GM12892 (cell line): Measurements from ENCODE around the gene SMDT1.

Experiments
- DNase-seq: peaks from one replicate; pipeline ENCODE4 v3.0.0; 2011; ENCODE audit not compliant: insufficient read length
- FAIRE-seq: peaks from 2 replicates; lab custom pipeline; 2011; peaks lifted over from hg19 to GRCh38; lab: Jason Lieb, UNC
- POLR2A ChIP-seq: IDR thresholded peaks from 2 replicates; pipeline ENCODE4 v1.6.1; 2011; ENCODE audit warnings: low read depth, low read length, control low read depth
- POLR2AphosphoS5 ChIP-seq: IDR thresholded peaks from 2 replicates; pipeline ENCODE4 v1.6.1; 2011; ENCODE audit warnings: low read depth, low read length, control low read depth
- TAF1 ChIP-seq: IDR thresholded peaks from 2 replicates; pipeline ENCODE4 v1.6.1; 2011; ENCODE audit warnings: low read depth, mild to moderate bottlenecking, control low read depth, low read length, borderline replicate concordance

SMDT1 gene

DNA sequence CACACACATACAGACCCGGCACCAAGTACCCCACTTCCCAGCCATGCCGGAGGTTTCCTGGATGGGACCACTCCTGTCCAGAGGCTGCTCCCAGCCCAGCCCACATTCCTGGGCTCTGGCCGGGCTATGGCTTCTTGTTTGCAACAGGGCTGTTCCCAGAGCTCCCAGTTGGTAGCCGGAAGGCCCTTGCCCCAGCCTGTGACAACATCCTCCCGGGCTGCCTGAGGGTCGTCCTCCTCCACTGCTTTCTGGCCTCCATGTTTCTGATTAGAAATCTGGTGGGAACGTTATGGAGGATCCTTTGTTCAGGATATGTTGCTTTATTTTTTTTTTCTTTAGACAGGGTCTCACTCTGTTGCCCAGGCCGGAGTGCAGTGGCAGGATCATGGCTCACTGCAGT is 52.1 kb downstream of the SMDT1 start:
- FAIRE-seq: no peak
- no peak for TF ChIP-seq POLR2A
- no peak for TF ChIP-seq TAF1
- TF ChIP-seq POLR2AphosphoS5: no peak
- no peak for DNase-seq

DNA sequence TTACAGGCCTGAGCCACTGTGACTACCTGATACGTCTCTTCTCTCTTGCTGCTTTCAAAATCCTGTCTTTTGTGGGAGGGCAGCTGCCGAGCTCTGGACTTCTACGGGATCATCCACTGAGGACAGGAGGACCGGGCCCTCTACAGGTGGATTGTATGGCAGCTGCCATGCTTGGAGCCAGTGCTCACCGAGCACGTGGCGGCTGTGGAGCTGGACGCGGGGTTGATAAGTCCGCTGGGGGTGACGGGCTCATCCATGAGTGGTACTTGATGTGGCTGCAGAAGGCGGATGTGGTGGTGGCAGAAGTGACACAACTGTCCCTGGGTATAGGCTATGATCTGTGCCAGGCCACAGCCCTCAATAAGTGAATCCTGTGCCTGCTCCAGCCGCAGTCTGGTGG is 53.0 kb downstream of the SMDT1 start:
- FAIRE-seq (no peak), DNase-seq (no peak)
- TF ChIP-seq TAF1: no peak
- no peak for TF ChIP-seq POLR2A
- TF ChIP-seq POLR2AphosphoS5: no peak
